Measurements from ENCODE around the gene PRLR.
"Not testable (repeated sequence)": the region's sequence is repeated elsewhere in the genome, so short reads cannot be mapped to it uniquely, and the experiment has no call there.

Gene PRLR

GRCh38 chr5:35194635-35195471, 35.4 kb downstream of the PRLR start:
- DNase-seq = no peak

GRCh38 chr5:35192506-35192905, 37.8 kb downstream of the PRLR start:
- no peak for DNase-seq

GRCh38 chr5:35189801-35190200, 40.5 kb downstream of the PRLR start:
- not testable (repeated sequence) for DNase-seq

- no peak for DNase-seq
Observed at GRCh38 chr5:35188031-35188457, 42.2 kb downstream of the PRLR start.

- not testable (repeated sequence) for DNase-seq
Observed at GRCh38 chr5:35187621-35188020, 42.7 kb downstream of the PRLR start.

GRCh38 chr5:35186749-35187148, 43.5 kb downstream of the PRLR start:
- no peak for DNase-seq

- DNase-seq = no peak
Observed at GRCh38 chr5:35185518-35185917, 44.8 kb downstream of the PRLR start.

GRCh38 chr5:35183556-35183955, 46.7 kb downstream of the PRLR start:
- no peak for DNase-seq

- peak; percentile 37 for DNase-seq
Observed at GRCh38 chr5:35182910-35183535, 47.3 kb downstream of the PRLR start.

GRCh38 chr5:35182486-35182885, 47.8 kb downstream of the PRLR start:
- no peak for DNase-seq

- DNase-seq = no peak
Observed at GRCh38 chr5:35180046-35180445, 50.2 kb downstream of the PRLR start.

- DNase-seq = no peak
Observed at GRCh38 chr5:35177783-35178182, 52.5 kb downstream of the PRLR start.

GRCh38 chr5:35172533-35172932, 57.8 kb downstream of the PRLR start:
- DNase-seq = no peak

GRCh38 chr5:35171991-35172390, 58.3 kb downstream of the PRLR start:
- no peak for DNase-seq

GRCh38 chr5:35171078-35171477, 59.2 kb downstream of the PRLR start:
- no peak for DNase-seq

GRCh38 chr5:35166043-35166442, 64.2 kb downstream of the PRLR start:
- DNase-seq = no peak

- DNase-seq = no peak
Observed at GRCh38 chr5:35164860-35165542, 65.3 kb downstream of the PRLR start.

- no peak for DNase-seq
Observed at GRCh38 chr5:35163710-35164033, 66.6 kb downstream of the PRLR start.

- DNase-seq = no peak
Observed at GRCh38 chr5:35162848-35163709, 67.2 kb downstream of the PRLR start.

- DNase-seq = no peak
Observed at GRCh38 chr5:35161652-35162273, 68.5 kb downstream of the PRLR start.

- no peak for DNase-seq
Observed at GRCh38 chr5:35160486-35161116, 69.7 kb downstream of the PRLR start.

- no peak for DNase-seq
Observed at GRCh38 chr5:35159370-35159742, 70.9 kb downstream of the PRLR start.

Measured in 8988T (cell line).